Measurements from ENCODE around the gene FAM83D.

FAM83D gene, protein sequence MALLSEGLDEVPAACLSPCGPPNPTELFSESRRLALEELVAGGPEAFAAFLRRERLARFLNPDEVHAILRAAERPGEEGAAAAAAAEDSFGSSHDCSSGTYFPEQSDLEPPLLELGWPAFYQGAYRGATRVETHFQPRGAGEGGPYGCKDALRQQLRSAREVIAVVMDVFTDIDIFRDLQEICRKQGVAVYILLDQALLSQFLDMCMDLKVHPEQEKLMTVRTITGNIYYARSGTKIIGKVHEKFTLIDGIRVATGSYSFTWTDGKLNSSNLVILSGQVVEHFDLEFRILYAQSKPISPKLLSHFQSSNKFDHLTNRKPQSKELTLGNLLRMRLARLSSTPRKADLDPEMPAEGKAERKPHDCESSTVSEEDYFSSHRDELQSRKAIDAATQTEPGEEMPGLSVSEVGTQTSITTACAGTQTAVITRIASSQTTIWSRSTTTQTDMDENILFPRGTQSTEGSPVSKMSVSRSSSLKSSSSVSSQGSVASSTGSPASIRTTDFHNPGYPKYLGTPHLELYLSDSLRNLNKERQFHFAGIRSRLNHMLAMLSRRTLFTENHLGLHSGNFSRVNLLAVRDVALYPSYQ

DNA sequence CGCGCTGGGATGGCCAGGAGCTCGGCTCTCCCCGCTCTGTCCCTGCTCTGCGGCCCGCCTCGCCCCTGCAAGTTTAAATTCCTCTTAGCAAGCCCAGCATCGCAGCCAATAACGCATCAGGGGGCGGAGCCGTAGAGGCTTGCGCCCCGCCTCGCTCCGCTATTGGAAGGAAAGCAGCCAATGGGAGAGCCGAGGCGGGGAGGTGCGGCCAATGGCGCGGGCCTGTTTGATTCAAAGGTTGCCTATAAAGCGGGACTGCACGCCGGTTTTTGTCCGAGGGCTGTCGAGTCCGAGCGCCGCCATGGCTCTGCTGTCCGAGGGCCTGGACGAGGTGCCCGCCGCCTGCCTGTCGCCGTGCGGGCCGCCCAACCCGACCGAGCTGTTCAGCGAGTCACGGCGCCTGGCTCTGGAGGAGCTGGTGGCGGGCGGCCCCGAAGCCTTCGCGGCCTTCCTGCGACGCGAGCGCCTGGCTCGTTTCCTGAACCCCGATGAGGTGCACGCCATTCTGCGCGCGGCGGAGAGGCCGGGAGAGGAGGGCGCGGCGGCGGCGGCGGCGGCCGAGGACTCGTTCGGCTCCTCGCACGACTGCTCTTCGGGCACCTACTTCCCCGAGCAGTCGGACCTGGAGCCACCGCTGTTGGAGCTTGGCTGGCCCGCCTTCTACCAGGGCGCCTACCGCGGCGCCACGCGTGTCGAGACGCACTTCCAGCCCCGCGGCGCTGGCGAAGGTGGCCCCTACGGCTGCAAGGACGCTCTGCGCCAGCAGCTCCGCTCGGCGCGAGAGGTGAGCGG is at the start of gene FAM83D:
FAM83D (plus strand) TSS at position 276 of the 792 bp plus-strand sequence; CDS start at position 302, 26 bp downstream.
- DNase-seq = peak; percentile 97

DNA sequence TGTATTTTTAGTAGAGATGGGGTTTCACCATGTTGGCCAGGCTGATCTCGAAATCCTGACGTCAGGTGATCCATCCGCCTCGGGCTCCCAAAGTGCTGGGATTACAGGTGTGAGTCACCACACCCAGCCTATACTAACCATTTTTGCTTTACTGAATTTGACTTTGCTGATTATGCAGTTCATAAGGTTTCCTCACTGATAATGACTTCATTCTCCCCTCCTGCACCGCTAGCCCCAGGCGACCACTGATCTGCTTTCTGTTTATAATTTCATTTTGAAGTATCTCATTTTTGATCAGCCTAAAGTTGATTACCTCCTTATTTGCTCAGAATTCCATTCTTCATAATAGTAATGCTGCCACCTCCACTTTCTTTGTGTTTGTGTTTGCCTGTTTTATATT is 48.7 kb upstream of the FAM83D start:
- no peak for DNase-seq

DNA sequence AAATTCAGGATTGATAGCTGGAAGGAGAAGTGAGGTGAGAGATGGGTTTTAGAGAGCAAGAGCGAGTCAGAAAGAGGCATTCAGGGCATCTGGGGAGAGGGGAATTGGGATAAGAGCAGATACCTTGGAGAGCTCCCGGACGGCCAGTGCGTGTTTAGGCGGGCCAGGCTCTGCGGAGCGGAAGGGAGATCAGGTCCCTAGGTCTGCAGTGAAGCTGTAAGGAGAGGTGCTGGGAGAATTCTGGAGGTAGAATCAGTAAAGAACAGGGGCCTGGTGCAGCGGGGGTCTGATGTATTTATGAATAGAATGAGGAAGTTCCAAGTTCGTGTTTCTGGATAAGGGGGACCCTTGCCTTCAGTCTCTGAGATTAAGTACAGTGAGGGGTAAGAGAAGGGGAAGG is 47.4 kb upstream of the FAM83D start:
- DNase-seq = no peak

DNA sequence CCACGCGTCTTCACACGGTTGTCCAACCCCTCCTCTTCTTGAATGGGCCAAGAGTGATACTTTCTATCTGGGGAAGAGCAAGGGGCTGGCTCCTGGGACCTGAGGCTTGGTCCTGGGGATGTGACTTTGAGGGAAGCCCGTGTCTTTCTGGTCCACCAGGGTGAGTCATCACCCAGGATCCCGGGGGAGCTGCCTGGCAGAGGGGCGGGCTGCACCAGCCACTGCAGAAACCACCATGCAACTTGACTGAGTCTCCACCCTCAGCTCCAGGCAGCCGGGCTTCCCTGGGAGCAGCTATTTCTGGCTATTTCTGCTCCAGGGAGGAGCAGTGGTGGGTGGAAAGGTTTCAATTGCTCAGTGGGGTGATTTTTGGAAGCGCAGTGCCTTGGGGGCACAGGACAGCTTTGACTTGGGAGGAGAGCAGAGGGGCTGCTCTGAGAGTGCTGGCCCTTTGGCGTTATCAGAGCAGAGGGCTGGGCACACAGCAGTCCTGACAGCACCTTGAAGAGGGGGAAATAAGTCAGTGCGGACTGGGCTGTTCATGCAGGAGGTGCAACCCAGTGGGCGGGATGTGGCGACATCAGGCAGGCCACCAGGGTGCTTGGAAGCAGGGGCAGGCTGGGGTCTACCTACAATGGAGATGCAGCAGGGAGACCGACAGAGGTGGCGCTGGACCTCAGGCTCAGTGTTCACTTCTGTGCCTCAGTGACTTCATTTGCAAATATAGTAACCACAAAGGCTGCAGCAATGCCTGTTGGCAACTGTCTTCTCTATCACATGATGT is 45.1 kb upstream of the FAM83D start:
- DNase-seq = no peak

DNA sequence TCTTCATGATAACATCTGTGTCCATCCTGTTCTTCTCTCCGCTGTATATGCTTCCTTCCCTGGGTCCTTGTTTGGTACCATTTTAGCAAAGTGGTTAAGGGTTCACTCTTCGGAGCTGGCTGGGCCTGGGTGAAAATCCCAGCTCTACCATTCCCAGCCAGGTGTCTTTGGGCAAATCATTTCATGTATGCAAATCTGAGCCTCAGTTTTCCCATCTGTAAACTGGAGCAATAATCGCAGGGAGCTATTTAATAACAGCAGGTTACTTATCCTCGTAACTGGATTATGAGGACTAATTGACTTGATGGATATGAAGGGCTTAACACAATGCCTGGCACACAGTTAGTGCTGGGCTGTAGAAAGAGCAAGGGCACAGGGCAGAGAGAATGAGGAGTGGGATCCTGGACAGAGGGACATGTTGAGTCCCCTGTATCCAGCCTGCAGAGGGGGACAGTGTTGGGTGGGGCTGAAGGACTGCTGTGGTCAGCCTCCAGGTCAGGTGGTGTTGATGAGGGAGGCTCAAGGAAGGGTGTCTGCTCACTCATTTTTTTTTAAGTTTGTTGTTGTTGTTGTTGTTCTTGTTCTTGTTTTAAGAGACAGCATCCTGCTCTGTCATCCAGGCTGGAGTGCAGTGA is 44.3 kb upstream of the FAM83D start:
- DNase-seq = no peak

DNA sequence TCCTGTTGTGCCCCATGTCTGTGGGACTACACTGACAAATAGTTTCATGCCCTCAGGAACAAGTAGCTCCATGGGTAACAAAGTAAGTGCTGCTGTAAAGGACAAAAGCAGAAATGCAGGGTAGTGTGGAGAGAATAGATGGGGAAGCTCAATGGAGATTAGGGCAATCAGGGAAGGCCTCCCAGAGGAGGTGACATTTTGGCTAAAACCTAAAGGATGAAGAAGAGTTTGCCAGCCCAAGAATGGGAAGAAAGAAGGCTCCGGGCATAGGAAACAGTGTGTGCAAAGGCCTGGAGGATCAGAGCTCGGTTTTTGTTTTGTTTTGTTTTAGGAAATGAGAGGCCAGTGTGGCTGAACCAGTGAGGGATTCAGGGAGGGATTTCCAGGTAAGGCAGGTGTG is 43.6 kb upstream of the FAM83D start:
- no peak for DNase-seq

DNA sequence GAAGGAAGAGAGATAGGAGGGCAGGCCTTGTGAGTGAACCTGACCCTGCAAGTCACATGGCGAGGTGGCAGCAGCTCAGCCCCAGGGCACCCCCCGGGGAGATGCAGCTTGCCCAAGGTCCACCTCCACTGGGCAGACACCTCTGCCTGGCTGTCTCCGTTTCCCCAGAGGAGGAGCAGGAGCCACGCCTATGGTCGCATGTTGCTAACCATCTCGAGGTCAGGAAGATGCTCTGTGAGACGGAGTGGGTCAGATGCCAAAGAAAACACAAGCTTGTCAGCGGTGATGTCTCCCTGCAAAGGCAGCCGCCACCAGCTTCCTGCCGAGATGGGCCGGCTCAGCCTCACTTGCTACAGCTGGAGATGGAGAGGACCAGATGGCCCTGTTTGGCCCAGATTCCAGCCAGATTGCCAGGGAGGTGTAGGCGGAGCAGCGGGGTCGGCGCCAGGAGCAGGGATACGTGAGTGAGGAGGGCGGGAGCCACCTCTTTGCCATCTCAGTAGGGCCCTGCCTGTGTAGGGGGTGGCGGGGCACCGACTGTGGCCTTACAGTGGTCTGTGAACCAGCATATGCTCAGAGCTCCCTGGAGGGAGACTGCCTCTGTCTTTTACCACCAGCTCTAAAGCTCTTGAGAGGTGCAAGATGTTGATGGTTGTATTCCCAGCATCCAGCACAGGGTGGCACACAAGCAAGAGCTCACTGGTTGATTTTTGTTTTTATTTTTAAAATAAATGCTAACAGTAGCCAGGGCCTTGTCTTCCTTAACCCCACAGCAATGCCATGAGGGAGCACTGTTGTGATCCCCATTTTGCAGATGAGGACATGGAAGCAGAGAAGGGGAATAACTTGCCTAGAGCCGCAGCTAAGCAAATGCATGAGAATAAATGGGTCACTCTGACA is 42.9 kb upstream of the FAM83D start:
- no peak for DNase-seq

DNA sequence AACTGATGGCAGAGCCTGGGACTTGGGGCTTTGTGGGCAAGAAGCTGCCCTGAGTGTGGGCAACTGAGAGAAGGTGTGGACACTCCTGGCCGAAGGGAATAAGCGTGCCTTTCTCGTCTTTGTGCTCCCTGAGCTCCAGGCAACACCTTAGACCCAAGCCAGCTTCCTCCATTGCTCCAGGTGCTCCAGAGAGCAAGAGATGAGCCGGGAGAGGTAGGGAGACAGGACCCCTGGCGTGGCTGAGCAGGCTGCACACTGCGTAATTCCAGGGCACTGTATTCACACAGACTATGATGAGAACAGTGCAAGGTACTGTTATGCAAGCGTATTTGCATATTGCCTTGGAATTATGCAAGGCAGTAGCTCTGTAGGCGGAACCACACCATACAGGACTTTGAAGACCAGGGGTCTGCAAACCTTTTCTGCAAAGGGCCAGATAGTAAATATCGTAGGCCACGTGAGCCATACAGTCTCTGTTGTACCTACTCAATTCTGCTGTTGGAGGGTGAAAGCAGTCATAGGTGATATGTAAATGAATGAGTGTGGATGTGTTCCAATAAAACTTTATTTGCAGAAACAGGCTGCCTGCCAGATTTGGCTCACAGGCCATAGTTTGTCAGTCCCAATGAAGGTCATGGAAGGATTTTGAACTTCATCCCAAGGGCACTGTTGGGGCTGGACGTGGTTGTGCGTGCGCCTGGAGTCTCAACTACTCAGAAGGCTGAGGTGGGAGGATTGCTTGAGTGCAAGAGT is 42.1 kb upstream of the FAM83D start:
- DNase-seq = no peak

DNA sequence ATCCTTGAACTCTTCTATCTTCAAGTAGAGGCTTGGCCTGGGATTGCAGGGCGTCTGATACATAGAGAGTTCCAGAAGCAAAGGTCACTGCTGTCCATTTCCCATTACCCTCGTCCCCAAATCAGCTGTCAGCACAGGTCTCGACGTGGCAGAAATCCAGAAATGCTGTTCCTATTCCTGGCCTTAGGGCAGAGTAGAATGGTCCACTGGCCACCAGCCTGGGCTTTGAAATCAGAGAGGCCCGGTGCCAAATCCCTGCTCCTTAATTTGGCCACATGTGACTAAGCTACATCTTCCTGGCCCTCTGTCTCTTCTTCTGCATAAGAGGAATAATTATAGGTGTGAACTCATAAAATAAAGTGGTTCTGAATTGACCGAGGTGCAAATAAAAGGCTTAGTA is 40.9 kb upstream of the FAM83D start:
- DNase-seq = no peak

DNA sequence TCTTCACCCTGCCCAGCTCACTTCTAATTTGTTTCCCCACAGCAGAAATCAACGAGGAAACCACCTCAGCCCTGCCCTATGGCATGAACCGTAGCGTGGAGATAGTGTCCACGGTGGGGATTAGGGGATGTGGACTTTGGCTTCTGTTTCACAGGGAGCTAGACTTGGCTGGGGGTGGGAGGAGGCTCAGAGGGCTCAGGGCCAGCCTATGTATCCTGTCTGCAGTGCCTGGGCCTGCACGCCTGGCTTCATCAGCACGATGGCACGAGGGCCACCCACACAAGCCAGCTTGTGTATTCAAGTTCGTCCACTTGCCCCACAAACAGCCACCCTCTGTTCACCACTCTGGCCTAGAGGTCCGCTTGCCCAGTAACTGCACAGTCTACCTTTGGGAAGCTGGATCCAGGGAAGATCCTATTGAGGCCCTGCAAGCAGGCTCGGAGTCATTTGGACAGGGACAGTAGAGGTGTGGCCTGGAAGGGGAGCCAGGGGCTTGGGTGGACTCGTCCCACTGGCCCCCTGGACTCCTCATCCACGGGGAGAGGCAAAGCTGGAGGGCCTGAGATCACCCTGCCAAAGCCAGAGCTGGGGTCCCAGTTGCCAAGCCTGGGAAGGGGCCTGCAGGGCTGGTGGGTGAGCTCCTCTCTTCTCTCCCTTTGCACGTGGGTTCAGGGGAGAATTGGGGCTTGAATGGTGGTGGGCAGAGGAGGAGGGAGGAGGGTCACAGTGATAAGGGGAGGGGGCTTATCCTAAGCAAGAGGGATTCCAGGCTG is 38.0 kb upstream of the FAM83D start:
- no peak for DNase-seq

DNA sequence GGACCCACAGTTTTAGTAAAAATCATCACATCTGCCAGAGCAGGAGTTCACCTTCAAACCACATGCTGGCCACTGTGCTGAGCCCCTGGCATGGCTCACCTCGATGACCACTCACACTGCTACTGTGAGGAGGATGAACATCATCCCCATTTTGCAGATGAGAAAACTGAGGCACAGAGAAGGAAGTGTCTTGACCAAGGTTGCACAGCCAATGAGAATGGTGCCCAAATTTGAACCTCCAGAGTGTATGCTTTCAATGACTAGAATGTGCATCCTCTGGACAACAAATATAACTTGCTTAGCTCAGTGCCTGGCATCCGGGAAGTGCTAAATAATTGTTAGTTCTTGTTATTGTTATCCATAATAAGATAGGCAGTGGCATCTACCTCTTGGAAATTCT is 37.2 kb upstream of the FAM83D start:
- no peak for DNase-seq

DNA sequence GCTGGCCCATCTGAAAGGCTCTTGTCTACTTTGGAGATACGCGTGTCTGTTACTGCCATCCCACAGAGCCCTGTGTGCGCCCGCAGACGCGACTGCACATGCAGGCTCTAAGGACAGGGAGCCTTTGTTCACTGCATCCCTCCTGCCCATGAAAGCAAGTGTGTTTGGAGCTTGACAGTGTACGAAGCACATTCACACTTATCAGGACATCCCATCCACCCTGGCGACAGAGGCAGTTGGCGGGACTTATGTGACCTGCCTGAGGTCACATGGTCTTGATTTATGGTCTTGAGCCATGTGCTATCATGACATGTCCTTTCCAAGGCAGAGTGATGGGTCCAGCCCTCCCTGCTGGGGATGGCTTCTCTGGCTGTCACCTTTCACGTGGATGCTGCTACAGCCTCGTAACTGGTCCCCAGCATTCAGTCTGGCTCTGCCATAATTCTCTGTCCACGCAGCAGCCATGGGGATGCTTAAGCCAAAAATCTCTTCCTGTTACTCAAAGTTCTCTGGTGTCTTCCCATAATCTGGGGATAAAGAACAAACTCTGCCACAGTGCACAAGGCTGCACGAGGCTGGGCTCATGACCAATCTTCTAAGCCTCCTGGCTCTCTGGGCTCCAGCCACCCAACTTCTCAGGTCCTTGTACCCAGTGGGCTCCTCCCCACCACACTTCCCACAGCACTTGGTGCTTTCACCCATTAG is 36.3 kb upstream of the FAM83D start:
- DNase-seq = no peak

DNA sequence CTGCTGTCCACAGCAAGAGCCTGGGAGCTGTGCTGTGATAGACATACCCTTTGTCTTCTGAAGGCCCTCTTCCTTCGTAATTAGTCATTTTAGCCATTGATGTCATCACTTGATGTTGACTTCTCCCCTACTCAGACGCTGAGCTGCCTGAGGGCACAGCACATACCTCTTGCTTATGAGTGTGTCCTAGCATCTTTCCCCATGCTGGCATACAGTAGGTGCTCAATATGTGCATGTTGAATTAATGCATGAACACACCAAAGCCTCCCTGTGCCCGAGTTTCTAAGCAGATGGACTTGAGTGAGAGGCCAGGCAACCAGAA is 35.8 kb upstream of the FAM83D start:
- DNase-seq = no peak

DNA sequence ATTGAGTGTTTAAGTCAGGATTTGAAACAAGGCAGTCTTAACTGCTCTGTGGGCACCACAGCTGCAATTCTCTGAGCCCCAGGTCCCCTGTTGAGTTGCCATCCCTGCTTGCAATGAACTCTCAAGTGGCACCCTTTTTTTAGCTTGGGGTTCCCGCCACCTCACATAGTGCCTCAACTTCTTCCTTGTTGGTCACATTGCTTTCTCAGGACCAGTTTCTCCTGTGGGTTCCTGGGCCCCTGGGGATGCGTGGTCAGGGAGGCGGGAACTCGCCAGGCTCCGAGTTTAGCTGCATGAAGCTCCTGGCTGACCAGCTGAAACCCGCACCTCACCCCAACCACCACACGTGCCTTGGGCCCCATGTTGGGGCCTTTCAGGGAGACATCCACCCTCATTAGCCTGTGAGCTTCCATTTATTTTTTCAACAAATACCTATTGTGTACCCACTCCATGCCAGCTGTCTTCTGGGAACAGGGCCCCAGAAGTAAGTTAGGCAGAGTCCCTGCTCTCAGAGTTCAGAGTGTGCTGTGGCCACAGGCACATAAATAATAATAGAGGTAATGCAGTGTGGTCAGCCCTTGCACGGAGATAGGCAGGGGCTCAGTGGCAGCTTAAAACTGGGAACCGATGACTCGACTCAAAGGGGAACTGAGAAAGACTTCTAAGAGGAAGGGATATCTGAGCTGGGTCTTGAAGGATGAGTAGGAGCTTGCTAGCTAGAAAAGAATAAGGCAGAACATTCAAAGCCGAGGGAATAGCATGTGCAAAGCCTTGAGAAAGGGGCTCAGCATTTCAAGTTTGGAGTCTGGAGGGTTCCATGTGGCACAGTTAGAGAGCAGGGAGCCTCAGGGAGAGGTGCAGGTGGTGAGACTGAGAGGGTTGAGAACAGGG is 33.9 kb upstream of the FAM83D start:
- no peak for DNase-seq

DNA sequence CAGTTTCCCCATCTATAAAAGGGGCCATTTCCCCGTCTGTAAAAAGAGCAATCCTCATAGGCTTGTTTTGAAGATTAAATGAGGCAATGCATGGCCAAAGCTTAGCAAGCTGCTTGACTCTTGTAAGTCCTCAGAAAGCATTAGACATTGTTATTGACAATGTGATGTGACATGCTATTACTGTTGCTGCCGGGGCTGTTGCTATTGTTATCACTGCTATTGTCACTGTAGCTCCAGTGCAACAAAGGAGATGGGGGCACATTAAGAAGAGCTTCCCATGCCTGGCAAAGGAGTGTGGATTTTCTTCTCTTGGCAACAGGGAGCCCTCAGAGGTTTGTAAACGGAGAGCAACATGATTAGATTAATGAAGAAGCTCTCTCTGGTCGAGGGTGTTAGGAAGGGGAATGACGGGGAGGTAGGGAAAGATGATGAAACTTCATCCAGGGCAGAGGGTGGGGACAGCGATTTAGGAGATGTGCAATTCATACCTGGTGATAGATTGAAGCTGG is 33.1 kb upstream of the FAM83D start:
- no peak for DNase-seq

DNA sequence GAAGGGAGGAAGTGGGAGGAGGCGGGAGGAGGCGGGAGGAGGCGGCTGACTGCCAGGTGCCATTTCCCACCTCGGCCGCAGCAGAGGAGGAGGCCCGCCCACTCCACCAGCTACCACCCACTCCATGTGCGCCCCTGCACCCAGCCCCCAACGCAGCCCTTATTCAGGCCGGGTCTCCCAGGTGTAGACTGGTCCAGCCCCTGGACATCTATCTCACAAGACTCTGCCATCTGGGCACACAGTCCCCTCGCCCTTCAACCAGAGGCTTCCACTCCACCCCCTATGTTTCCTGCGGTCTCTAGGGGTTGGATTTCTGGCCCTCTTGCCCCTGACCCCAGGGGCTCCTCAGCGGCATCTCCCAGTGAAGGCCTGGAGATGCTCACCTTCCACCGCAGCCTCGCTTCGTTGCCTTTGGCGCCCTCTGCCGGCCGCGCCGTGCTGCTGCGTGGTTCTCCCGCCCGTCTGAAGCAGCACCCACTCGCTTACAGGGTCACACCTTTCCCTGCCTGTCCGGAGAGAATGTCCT is 32.6 kb upstream of the FAM83D start:
- DNase-seq = peak; percentile 53

DNA sequence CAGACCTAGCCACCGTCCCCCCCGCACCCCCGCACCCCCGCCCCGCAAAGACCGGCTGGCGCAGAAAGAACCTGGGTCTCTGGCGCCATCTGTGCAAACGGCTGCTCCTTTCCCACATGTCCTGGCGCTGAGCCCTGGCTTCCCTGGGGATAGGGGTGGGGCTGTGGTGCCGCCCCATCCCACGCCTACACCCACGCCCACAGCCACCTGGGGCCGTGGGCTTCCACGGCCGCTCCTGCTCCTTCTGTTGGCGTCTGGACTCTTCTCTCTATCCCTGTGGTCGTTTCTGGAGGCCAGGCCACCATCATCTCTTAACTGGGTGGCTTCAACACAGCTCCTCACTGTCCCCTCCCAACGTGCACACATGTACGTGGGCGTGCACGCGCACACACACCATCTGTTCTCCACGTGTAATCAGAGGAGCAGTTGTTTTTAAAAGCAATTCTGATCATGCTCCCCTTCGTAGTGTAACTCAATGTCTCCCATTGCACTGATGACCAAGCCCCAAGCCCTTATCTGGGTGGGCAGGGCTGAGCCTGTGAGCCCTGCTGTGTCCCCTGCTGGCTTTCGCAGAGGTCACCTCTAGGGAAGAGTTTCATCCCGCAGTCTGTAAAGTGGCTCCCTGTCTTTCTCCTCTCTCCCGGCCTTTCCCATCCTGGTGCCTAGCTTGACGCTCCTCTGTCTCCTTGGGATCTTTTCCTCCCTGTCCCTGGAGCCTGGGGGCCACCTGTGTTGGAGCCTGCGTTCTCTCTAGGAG is 31.9 kb upstream of the FAM83D start:
- no peak for DNase-seq

Measured in left hindlimb (tissue), 1 donor.